CD14-positive monocyte (primary cell): ENCODE results near the gene CHMP4B. TPM values are rescaled to one million over a fixed set of nuclear protein-coding genes. Genes with fewer than 3 reads are reported as not detected.
A peak's percentile ranks its signal among the peaks of the same experiment; 100 is the strongest.

Experiments used
- DNase-seq, 3 donors: peaks; one replicate each; pipeline ENCODE4 v3.0.0-alpha.2; 2011 to 2022
- H2AFZ ChIP-seq: 2 replicates; pipeline ENCODE4 v1.6.0; 2012; ENCODE audit warnings: mild to moderate bottlenecking, low read depth, low read length, inconsistent platforms; ENCODE audit not compliant: insufficient read depth, poor library complexity, severe bottlenecking
- H3K27ac ChIP-seq, 2 donors: 1 replicate in 1 of 2; 2 replicates in 1 of 2; pipeline ENCODE4 v1.5.1; 2012 to 2013; ENCODE audit warnings: low read length in 2 of 2, control low read depth in 1 of 2, inconsistent platforms in 1 of 2, low read depth in 1 of 2, mild to moderate bottlenecking in 1 of 2
- H3K27me3 ChIP-seq, 2 donors: one replicate each; pipeline versions ENCODE4 v1.6.0 to v1.6.1; 2011 to 2013; ENCODE audit warnings: low read length in 2 of 2; ENCODE audit not compliant: control insufficient read depth in 2 of 2, insufficient read depth in 2 of 2
- H3K36me3 ChIP-seq, 2 donors: replicated peaks in 1 of 2; 1 replicate in 1 of 2; 2 replicates in 1 of 2; pipeline versions ENCODE4 v1.5.1 to v1.6.1; 2012 to 2013; ENCODE audit warnings: low read length in 2 of 2, control low read depth in 1 of 2, inconsistent platforms in 1 of 2, mild to moderate bottlenecking in 1 of 2; ENCODE audit not compliant: insufficient read depth in 2 of 2, control insufficient read depth in 1 of 2
- H3K4me1 ChIP-seq, 2 donors: 1 replicate in 1 of 2; 2 replicates in 1 of 2; pipeline versions ENCODE4 v1.5.1 to v1.6.1; 2012 to 2013; ENCODE audit warnings: low read length in 2 of 2, control low read depth in 1 of 2, inconsistent platforms in 1 of 2, mild to moderate bottlenecking in 1 of 2, moderate library complexity in 1 of 2; ENCODE audit not compliant: insufficient read depth in 2 of 2, control insufficient read depth in 1 of 2
- H3K4me2 ChIP-seq: replicated peaks from 2 replicates; pipeline ENCODE3; 2012; ENCODE audit warnings: low read length, moderate library complexity, mild to moderate bottlenecking; ENCODE audit not compliant: poor library complexity, severe bottlenecking; ENCODE audit errors: extremely low read depth
- H3K4me3 ChIP-seq, 3 experiments: fragments of 200-600 bp in 1 of 3; sonication (generic) in 1 of 3; replicated peaks in 1 of 3; 1 replicate in 2 of 3; 2 replicates in 1 of 3; pipeline ENCODE4 v1.5.1; 2011 to 2013; ENCODE audit warnings: low read length in 3 of 3, mild to moderate bottlenecking in 3 of 3, control low read depth in 2 of 3, low read depth in 2 of 3, inconsistent platforms in 1 of 3, moderate library complexity in 1 of 3
- H3K79me2 ChIP-seq: 2 replicates; pipeline ENCODE4 v1.6.0; 2012; ENCODE audit warnings: mild to moderate bottlenecking, control low read depth, inconsistent platforms, low read length, moderate library complexity; ENCODE audit not compliant: insufficient read depth
- H3K9ac ChIP-seq: 2 replicates; pipeline ENCODE4 v1.6.0; 2017; ENCODE audit warnings: low read length, mild to moderate bottlenecking; ENCODE audit not compliant: insufficient read depth, poor library complexity, severe bottlenecking
- H3K9me3 ChIP-seq, 2 donors: replicated peaks in 1 of 2; 1 replicate in 1 of 2; 2 replicates in 1 of 2; pipeline versions ENCODE4 v1.5.1 to v1.6.1; 2012 to 2013; ENCODE audit warnings: low read length in 2 of 2, control low read depth in 1 of 2; ENCODE audit not compliant: control insufficient read depth in 1 of 2, insufficient read depth in 1 of 2
- H4K20me1 ChIP-seq: 2 replicates; pipeline ENCODE4 v1.6.0; 2012; ENCODE audit warnings: mild to moderate bottlenecking, low read length, control low read depth, moderate library complexity; ENCODE audit not compliant: insufficient read depth
- H3K27ac Mint-ChIP-seq, 7 donors: one replicate each; pipeline ENCODE4 v1.8.0; 2020; ENCODE audit warnings: mild to moderate bottlenecking in 7 of 7, mixed read lengths in 7 of 7, moderate library complexity in 6 of 7, inconsistent platforms in 2 of 7
- H3K27me3 Mint-ChIP-seq, 3 donors: one replicate each; pipeline ENCODE4 v1.8.0; 2021 to 2022; ENCODE audit warnings: low read depth in 3 of 3, mild to moderate bottlenecking in 3 of 3, mixed read lengths in 3 of 3, moderate library complexity in 3 of 3, inconsistent platforms in 1 of 3
- H3K36me3 Mint-ChIP-seq, 2 donors: one replicate each; pipeline ENCODE4 v1.8.0; 2020; ENCODE audit warnings: mixed read lengths in 2 of 2, inconsistent platforms in 1 of 2, mild to moderate bottlenecking in 1 of 2
- H3K4me1 Mint-ChIP-seq: one replicate; pipeline ENCODE4 v1.8.0; 2020; ENCODE audit warnings: mild to moderate bottlenecking, mixed read lengths
- H3K4me3 Mint-ChIP-seq, 2 donors: one replicate each; pipeline ENCODE4 v1.8.0; 2020; ENCODE audit warnings: mild to moderate bottlenecking in 2 of 2, mixed read lengths in 2 of 2, moderate library complexity in 1 of 2
- H3K9me3 Mint-ChIP-seq, 7 donors: one replicate each; pipeline ENCODE4 v1.8.0; 2020 to 2022; ENCODE audit warnings: mixed read lengths in 7 of 7, mild to moderate bottlenecking in 6 of 7, moderate library complexity in 6 of 7, inconsistent platforms in 2 of 7
- WGBS: methylation state at CpG from one replicate; pipeline ENCODE4 v1.1.5; 2013; ENCODE audit warnings: missing lambda C conversion rate; ENCODE audit not compliant: insufficient coverage; 5-methylcytosine and 5-hydroxymethylcytosine counted together
- intact Hi-C, 2 donors: fragments of 100-400 bp; cut with micrococcal nuclease; formaldehyde crosslinking; loops; one replicate each; pipeline versions ENCODE4 v1.15.0 to v1.15.1; 2023
- polyA plus RNA-seq, 3 donors: library from polyadenylated mRNA; depleted of rRNA in 1 of 3; unstranded in 2 of 3; stranded (reverse) in 1 of 3; fragments of 300-500 nt in 2 of 3; fragments of >200 nt in 1 of 3; fragmentation: Illumina TruSeq in 2 of 3; gene quantifications; 1 replicate in 2 of 3; 2 replicates in 1 of 3; pipeline ENCODE4 v1.2.3, GENCODE V29; 2012 to 2021
- TF ChIP-seq, protein P1 (sequence below): fragments of 200-600 bp; IDR thresholded peaks from one replicate; pipeline ENCODE4 v1.8.0; 2022; ENCODE audit warnings: antibody characterized with exemption, mild to moderate bottlenecking

Gene CHMP4B
- polyA plus RNA-seq, 3 donors: 7.1 to 181 (median 10.0) TPM

DNA sequence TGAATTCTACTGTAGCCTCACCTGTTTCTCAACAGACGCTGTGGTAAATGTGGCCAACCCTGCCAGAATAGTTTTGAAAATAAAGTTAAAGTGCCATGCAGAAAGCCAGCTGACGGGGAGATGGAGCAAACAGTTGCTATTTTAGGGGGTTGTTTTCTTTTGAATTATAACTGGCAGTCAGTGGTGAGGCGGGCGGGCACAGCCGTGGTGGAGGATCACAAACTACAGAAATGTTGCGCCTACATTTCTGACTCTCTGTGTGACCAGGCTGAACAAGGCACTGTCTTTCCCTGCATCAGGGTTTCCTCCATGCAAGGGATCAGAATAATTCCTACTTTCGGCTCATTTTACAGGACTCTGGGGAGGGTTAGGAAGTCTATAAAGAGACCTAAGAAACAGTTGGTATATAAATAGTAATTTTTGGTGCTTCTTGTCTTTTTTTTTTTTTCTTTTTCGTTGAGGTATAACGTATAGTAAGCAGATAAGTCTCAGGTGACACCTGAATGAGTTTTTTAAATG lies 17.2 kb downstream of the CHMP4B start:
- Mint-ChIP-seq H3K27me3 (no peaks in the 10 kb centered on the region), H3K4me1 (peaks cover 67% of the 10 kb centered on the region), H3K9me3 (no peaks in the 10 kb centered on the region), H3K36me3 (peaks cover 25 to 54% of the 10 kb centered on the region in 2 donors), H3K4me3 (no peak overlapping the region), H3K27ac (peak overlapping the region in 2 of 7 donors; percentile 7 to 49)
- 73% methylated on average over 6 of the region's 9 CpGs for WGBS
- Histone ChIP-seq H3K4me1 (peaks cover 16 to 37% of the 10 kb centered on the region in 2 donors), H3K9ac (no peak overlapping the region), H3K27ac (peak overlapping the region in 1 of 2 donors; percentile 50), H3K4me3 (no peak overlapping the region), H3K79me2 (peaks cover 100% of the 10 kb centered on the region), H3K36me3 (peaks cover 26 to 60% of the 10 kb centered on the region in 2 donors), H3K4me2 (no peak overlapping the region), H3K9me3 (no peaks in the 10 kb centered on the region), H2AFZ (no peak overlapping the region), H3K27me3 (no peaks in the 10 kb centered on the region), H4K20me1 (peaks cover 100% of the 10 kb centered on the region)
- DNase-seq: no peak
- TF ChIP-seq, protein P1, sequence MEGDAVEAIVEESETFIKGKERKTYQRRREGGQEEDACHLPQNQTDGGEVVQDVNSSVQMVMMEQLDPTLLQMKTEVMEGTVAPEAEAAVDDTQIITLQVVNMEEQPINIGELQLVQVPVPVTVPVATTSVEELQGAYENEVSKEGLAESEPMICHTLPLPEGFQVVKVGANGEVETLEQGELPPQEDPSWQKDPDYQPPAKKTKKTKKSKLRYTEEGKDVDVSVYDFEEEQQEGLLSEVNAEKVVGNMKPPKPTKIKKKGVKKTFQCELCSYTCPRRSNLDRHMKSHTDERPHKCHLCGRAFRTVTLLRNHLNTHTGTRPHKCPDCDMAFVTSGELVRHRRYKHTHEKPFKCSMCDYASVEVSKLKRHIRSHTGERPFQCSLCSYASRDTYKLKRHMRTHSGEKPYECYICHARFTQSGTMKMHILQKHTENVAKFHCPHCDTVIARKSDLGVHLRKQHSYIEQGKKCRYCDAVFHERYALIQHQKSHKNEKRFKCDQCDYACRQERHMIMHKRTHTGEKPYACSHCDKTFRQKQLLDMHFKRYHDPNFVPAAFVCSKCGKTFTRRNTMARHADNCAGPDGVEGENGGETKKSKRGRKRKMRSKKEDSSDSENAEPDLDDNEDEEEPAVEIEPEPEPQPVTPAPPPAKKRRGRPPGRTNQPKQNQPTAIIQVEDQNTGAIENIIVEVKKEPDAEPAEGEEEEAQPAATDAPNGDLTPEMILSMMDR: no peak
- intact Hi-C loops: loop anchor here in 1 of 2 donors (5.0 kb wide), 1 partner anchor 381 kb away; no protein-coding TSS in a partner anchor

DNA sequence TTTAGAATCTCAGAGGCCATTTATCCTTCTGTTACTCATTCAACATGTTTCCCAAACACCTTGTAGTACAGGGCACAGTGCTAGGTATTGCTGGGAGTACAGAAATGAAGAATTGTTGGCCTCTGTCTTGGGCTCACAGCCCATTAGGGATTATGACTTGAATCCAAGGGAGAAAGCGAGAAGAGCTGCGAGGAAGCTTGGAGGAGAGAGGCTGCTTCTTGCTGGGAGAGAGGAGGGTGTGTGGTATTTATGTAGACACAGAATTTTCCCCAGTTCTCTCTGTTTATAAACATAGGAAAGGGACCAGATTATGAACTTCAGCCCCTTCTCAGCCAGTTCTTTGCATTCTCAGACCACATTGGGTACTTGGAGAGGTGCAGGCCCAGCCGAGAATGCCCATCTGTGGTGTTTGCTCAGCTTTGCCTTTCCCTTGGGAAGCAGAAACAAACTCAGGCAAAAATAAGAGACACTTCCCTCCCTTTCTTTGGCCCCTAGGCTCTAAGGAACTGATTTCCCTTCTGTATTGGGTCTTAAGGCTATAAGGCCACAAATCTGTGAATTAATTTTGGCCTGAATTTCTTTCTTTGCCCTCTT lies 17.9 kb downstream of the CHMP4B start:
- H3K4me1 ChIP-seq: peaks cover 16 to 37% of the 10 kb centered on the region in 2 donors
- H3K36me3 ChIP-seq: peaks cover 19 to 60% of the 10 kb centered on the region in 2 donors
- TF ChIP-seq, protein P1: no peak
- H3K27ac ChIP-seq: peak overlapping the region in 1 of 2 donors; percentile 50
- H3K4me1 Mint-ChIP-seq: peaks cover 68% of the 10 kb centered on the region
- no peaks in the 10 kb centered on the region for H3K27me3 ChIP-seq
- H3K9me3 Mint-ChIP-seq: peaks cover 0 to under 1% (median 0%) of the 10 kb centered on the region in 7 donors
- H3K27me3 Mint-ChIP-seq: no peaks in the 10 kb centered on the region
- no peak overlapping the region for H2AFZ ChIP-seq
- H3K4me2 ChIP-seq: no peak overlapping the region
- no peak overlapping the region for H3K4me3 ChIP-seq
- H3K27ac Mint-ChIP-seq: peak overlapping the region in 4 of 7 donors; percentile 10 to 74 (median 49)
- H4K20me1 ChIP-seq: peaks cover 100% of the 10 kb centered on the region
- H3K79me2 ChIP-seq: peaks cover 100% of the 10 kb centered on the region
- no peak overlapping the region for H3K9ac ChIP-seq
- 90% methylated on average over 2 of the region's 3 CpGs for WGBS
- H3K9me3 ChIP-seq: no peaks in the 10 kb centered on the region
- no peak overlapping the region for H3K4me3 Mint-ChIP-seq
- intact Hi-C loops: loop anchor here in 1 of 2 donors (5.0 kb wide), 1 partner anchor 382 kb away; no protein-coding TSS in a partner anchor
- H3K36me3 Mint-ChIP-seq: peaks cover 31 to 54% of the 10 kb centered on the region in 2 donors
- no peak for DNase-seq
